HTR-8/SVneo (cell line): ENCODE results near the gene PGGHG.
"Not testable (repeated sequence)": the region's sequence is repeated elsewhere in the genome, so short reads cannot be mapped to it uniquely, and the experiment has no call there.

Experiments used
- DNase-seq: peaks from one replicate; pipeline ENCODE4 v3.0.0; 2011; ENCODE audit warnings: low spot score, mixed read lengths; ENCODE audit not compliant: insufficient read length
- FAIRE-seq: peaks from 2 replicates; lab custom pipeline; 2011; peaks lifted over from hg19 to GRCh38; lab: Jason Lieb, UNC

PGGHG gene

DNA sequence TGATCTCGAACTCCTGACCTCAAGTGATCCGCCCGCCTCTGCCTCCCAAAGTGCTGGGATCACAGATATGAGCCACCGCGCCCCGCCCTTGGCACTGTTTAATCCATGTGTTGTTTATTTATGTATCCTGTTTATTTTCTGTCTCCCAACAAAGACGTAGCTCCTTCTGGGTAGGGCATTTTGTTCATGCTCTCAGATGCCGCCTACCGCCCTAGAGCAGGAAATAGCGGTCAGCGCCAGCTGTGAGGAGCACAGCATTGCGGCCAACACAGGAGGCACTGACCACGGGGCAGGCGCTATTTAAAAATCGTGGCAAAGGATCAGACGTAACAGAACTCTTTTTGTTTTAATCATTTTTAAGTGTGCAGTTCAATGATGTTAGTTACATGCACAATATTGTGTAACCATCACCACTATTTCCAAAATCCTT lies 20.2 kb upstream of the PGGHG start:
- not testable (repeated sequence) for DNase-seq
- peak; percentile 69 for FAIRE-seq

GRCh38 chr11:269146-269890 lies 19.6 kb upstream of the PGGHG start:
- DNase-seq (no peak), FAIRE-seq (no peak)

GRCh38 chr11:270451-271318 lies 18.2 kb upstream of the PGGHG start:
- DNase-seq (no peak), FAIRE-seq (no peak)

DNA sequence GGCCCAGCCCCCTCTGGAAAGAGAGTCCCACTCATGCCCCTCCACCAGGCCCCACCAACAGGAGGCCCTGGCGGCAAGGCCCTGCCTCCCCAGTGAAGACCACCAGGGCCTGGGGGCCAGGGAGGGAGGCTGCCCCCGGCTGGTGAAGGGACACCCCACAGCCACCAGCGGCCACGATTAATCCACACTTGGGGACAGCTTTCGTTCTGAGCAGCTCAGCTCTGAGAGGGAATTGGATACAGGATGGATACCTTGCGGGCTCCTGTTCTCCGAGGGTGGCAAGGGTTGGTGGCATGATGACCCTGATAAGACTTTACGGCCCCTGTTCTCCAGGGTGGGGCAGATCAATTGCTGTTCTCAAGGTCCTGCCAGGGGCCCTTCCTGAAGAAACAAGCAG lies 17.6 kb upstream of the PGGHG start:
- DNase-seq (no peak), FAIRE-seq (no peak)

DNA sequence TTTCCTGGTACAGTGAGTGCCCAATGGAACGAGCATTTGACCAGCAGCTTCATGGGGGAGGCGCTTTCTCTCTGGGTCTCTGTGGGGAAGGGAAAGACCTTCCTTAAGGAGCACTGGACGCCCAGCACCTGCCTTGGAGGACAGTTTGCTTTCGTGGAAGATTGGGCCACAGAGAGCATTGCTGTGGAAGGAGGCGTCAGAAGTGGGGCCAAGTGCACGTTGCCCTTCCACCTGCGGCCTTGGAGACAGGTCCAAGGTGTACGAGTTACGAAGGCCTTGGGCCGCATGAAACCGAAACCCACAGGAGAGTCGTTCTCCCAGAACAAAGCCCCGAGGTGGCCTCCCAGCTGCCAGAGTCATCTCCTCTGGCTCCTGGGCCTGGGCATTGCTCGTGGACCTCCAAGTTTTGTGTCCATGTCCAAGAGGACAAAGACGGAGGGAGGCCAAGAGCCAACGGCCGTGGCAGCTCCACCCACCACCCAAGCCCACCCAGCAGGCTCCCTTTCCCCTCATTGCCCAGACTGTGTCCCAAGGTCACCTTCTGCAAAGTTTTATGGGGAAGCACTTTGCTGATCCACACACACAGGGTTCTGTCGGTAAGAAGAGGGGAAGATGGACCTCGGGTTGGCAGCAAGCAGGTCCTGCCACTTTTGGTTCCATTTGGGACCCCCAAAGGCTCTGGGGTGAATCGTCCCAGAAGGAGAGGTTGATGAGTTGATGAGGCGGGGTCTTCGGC lies 16.6 kb upstream of the PGGHG start:
- FAIRE-seq: no peak
- DNase-seq: no peak

GRCh38 chr11:272931-273198 lies 16.1 kb upstream of the PGGHG start:
- DNase-seq (no peak), FAIRE-seq (no peak)

GRCh38 chr11:276219-276618 lies 12.7 kb upstream of the PGGHG start:
- FAIRE-seq (no peak), DNase-seq (no peak)

DNA sequence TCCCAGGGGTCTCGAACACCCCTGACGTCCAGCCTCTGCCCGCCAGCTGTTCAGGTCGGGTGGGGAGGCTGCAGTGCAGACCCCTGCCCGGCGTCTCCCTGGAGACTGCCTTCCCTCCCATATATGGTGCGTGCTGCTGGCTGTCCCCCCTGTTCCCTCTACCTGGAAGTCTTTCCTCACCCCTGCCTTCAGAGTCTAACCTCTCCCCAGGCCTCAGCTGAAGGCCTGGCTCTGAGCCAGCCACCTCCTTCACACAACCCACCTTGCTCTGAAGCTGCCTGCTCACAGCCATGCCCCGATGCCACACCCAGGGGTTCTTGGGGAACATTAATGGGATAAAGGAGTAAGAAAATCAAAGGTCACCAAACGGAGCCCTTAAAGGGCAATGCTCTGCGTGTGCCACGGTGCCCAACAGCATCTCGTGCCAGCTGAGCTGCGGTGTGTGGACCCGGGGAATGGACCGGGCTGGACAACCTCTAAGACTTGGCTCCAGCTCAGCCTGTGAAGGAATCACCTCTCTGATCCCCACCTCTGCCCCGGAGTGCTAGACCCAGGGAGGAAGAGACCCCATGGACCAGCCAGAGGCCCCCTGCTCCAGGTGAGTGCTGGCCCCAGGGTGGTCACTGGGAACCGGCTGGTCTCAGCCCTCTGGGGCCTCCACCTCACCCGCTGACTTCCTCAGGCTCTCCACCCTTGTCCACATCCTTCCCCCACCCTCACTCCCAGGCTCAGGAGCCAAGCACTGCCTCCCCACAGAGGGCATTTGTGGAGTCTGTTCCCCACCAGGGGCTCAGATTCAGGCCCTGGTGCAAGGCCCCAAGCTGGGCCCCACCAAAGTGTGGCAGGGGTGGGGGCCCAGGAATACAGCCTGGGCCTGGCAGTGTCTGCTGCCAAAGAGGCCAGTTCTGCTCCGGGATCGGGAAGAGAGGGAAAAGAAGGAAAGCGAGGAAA lies 10.7 kb upstream of the PGGHG start, which contains the start of gene NLRP6:
TSS of gene NLRP6 (plus strand) at position 407 of the 951 bp plus-strand sequence. CDS start at position 570, 163 bp downstream.
- DNase-seq (no peak), FAIRE-seq (no peak)

DNA sequence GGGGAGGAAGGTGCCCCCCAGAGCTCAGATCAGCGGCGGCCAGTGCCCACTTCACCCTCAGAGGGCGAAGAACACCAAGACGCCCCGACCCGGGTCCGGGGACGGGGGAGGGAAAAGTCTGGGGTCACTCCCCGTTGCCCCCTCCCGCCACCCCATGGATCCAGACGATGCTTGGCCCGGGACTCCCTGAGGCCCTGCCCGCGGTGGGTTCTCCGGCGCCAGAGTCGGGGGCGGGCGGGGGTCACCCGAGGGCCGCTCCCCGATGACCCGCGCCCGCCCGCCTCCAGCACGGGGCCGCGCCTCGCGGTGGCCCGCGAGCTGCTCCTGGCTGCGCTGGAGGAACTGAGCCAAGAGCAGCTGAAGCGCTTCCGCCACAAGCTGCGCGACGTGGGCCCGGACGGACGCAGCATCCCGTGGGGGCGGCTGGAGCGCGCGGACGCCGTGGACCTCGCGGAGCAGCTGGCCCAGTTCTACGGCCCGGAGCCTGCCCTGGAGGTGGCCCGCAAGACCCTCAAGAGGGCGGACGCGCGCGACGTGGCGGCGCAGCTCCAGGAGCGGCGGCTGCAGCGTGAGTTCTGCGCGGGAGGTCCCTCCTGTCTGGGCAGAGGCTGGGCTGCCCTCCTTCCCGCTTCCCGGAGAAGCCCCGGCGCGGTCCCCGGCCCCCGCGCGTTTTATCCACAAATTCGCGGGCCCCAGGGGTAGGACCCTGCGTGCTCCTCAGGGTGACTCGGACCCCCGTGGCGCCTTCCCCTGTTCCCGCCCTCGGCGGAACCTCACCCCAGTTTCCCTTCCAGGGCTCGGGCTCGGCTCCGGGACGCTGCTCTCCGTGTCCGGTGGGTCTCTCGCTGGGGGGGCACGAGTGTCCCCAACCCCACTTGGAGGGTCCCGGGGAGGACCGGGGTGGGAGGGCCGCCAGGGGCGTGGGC lies 9.6 kb upstream of the PGGHG start:
- DNase-seq: no peak
- no peak for FAIRE-seq

- FAIRE-seq (no peak), DNase-seq (no peak)
Measured at GRCh38 chr11:279966-280705, 8.8 kb upstream of the PGGHG start.

- FAIRE-seq (no peak), DNase-seq (no peak)
Measured at GRCh38 chr11:280706-281485, 8.0 kb upstream of the PGGHG start.

GRCh38 chr11:281486-282161 lies 7.3 kb upstream of the PGGHG start:
- DNase-seq (no peak), FAIRE-seq (no peak)

DNA sequence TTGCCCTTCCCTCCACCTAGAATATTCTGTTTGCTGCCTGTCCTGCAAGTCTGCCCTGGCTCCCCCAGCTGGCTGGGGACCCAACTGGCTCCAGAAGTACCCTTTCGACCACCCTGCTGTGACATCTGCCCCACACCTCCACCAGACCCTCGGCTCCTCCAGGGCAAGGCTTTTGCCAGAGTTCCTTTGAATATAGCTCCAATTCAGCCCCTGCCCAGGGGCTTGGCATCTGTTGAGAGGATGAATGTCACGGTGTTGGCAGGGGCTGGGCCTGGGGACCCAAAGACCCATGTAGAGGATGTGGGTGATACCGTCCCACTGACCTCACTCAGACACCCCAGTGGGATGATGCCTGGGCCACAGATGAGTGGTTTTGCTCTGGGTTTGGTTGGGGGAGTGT lies 6.8 kb upstream of the PGGHG start:
- DNase-seq (no peak), FAIRE-seq (no peak)

- FAIRE-seq: peak; percentile 16
- no peak for DNase-seq
Measured at GRCh38 chr11:282630-283360, 6.1 kb upstream of the PGGHG start.

DNA sequence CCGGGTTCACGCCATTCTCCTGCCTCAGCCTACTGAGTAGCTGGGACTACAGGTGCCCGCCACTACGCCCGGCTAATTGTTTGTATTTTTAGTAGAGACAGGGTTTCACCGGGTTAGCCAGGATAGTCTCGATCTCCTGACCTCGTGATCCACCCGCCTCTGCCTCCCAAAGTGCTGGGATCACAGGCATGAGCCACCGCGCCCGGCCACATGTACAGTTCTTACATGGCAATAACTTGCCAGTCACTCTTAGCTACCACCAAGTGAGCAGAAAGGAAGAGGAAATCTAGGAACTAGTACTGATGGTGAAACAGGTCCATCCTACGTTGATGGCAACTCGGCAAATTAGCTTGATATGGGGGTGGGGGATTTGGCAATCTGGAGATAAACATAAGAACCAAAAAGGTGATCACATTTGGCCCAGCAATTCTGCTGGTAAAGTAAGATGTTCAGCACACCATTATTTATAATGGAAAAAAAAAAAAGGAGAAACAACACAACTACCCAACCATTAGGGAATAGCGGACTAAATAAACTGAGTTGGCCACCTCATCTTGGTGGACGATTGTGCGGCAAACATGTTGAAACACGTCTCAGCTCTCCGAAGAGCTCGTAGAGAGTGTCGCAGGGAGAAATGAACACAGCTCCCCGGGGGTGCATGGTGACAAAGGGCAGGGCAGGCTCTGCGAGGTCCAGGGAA lies 5.4 kb upstream of the PGGHG start:
- FAIRE-seq (no peak), DNase-seq (no peak)
